Endothelial cell of umbilical vein (primary cell): ENCODE measurements around the gene TRIM62. TPM values are rescaled to one million over a fixed set of nuclear protein-coding genes. Genes with fewer than 3 reads are reported as not detected.

Experiments used
- BruUV-seq: library from RNA; stranded (reverse); fragments of 400-500 nt; replicated peaks from 2 replicates; lab custom pipeline; 2021; lab: Mats Ljungman, UMichigan
- CTCF ChIA-PET: fragments of 300-600, 350-600 bp; sonication (Branson Sonifier 250); formaldehyde crosslinking; loops from one replicate; lab custom pipeline; 2021; ENCODE audit warnings: antibody characterized with exemption, inconsistent platforms; lab: Charles Lee
- POLR2A ChIA-PET: fragments of 300-600, 350-600 bp; sonication (Branson Sonifier 250); formaldehyde crosslinking; loops from one replicate; lab custom pipeline; 2021; ENCODE audit warnings: antibody characterized with exemption, inconsistent platforms; lab: Charles Lee
- DNase-seq: peaks from one replicate; pipeline ENCODE4 v3.0.0-alpha.2; 2011; ENCODE audit warnings: low read depth, low spot score
- FAIRE-seq: peaks from 2 replicates; lab custom pipeline; 2011; peaks lifted over from hg19 to GRCh38; lab: Jason Lieb, UNC
- H2AFZ ChIP-seq: 2 replicates; pipeline ENCODE4 v1.6.0; 2012; ENCODE audit warnings: low read depth, low read length, control low read depth, inconsistent platforms
- H3K27ac ChIP-seq: 2 replicates; pipeline ENCODE4 v1.5.1; 2011; ENCODE audit warnings: low read depth, mild to moderate bottlenecking, control low read depth, low read length, moderate library complexity; ENCODE audit not compliant: insufficient read depth
- H3K27me3 ChIP-seq, 2 experiments: 2 replicates each; pipeline versions ENCODE4 v1.6.0 to v1.6.1; 2011; ENCODE audit warnings: low read length in 2 of 2, mixed read lengths in 1 of 2; ENCODE audit not compliant: control insufficient read depth in 2 of 2, insufficient read depth in 2 of 2
- H3K36me3 ChIP-seq, 2 experiments: 2 replicates in 1 of 2; 3 replicates in 1 of 2; pipeline ENCODE4 v1.5.1; 2011; ENCODE audit warnings: low read length in 2 of 2, mild to moderate bottlenecking in 1 of 2, moderate library complexity in 1 of 2; ENCODE audit not compliant: control insufficient read depth in 2 of 2, insufficient read depth in 2 of 2; ENCODE audit errors: extremely low read depth in 1 of 2
- H3K4me1 ChIP-seq: 3 replicates; pipeline ENCODE4 v1.5.1; 2011; ENCODE audit warnings: mild to moderate bottlenecking, low read length; ENCODE audit not compliant: control insufficient read depth, insufficient read depth; ENCODE audit errors: extremely low read depth
- H3K4me2 ChIP-seq: 2 replicates; pipeline ENCODE4 v1.6.1; 2011; ENCODE audit warnings: low read length, control low read depth, mixed read lengths; ENCODE audit not compliant: insufficient read depth
- H3K4me3 ChIP-seq, 3 experiments: fragments of 200-600 bp in 1 of 3; sonication (generic), shearing (Covaris generic) in 1 of 3; replicated peaks in 1 of 3; 2 replicates each; pipeline ENCODE4 v1.5.1; 2011 to 2016; ENCODE audit warnings: control low read depth in 3 of 3, low read length in 3 of 3, mild to moderate bottlenecking in 2 of 3, inconsistent platforms in 1 of 3, low read depth in 1 of 3, moderate library complexity in 1 of 3; ENCODE audit not compliant: insufficient read depth in 1 of 3
- H3K79me2 ChIP-seq: 2 replicates; pipeline ENCODE4 v1.6.0; 2012; ENCODE audit warnings: low read length, inconsistent platforms; ENCODE audit not compliant: control insufficient read depth, insufficient read depth
- H3K9ac ChIP-seq: replicated peaks from 2 replicates; pipeline ENCODE3; 2011; ENCODE audit warnings: low read length, control low read depth; ENCODE audit not compliant: insufficient read depth; ENCODE audit errors: extremely low read depth
- H3K9me1 ChIP-seq: replicated peaks from 3 replicates; pipeline ENCODE4 v1.6.0; 2011; ENCODE audit warnings: mild to moderate bottlenecking, low read length; ENCODE audit not compliant: control insufficient read depth, insufficient read depth; ENCODE audit errors: extremely low read depth
- H3K9me3 ChIP-seq: replicated peaks from 2 replicates; pipeline ENCODE4 v1.5.1; 2012; ENCODE audit warnings: low read length, inconsistent platforms; ENCODE audit not compliant: control insufficient read depth, insufficient read depth
- H4K20me1 ChIP-seq: replicated peaks from 2 replicates; pipeline ENCODE3; 2011; ENCODE audit warnings: mild to moderate bottlenecking, low read length; ENCODE audit not compliant: control insufficient read depth, insufficient read depth; ENCODE audit errors: extremely low read depth
- EZH2 ChIP-seq: IDR thresholded peaks from 2 replicates; pipeline ENCODE4 v1.6.1; 2012; ENCODE audit warnings: borderline replicate concordance, low read depth, mild to moderate bottlenecking, moderate library complexity, low read length, inconsistent platforms; ENCODE audit not compliant: severe bottlenecking
- FOS ChIP-seq: IDR thresholded peaks from 2 replicates; pipeline ENCODE4 v1.6.1; 2011; ENCODE audit warnings: mild to moderate bottlenecking, low read length, moderate library complexity, borderline replicate concordance; ENCODE audit not compliant: insufficient read depth
- GATA2 ChIP-seq: IDR thresholded peaks from 2 replicates; pipeline ENCODE4 v1.7.0; 2011; ENCODE audit warnings: low read depth, mild to moderate bottlenecking, moderate library complexity, mixed read lengths, low read length; ENCODE audit not compliant: insufficient read length, insufficient read depth
- JUN ChIP-seq: IDR thresholded peaks from 2 replicates; pipeline ENCODE4 v1.6.1; 2011; ENCODE audit warnings: borderline replicate concordance, low read depth; ENCODE audit not compliant: insufficient read length, insufficient read depth
- MYC ChIP-seq: IDR thresholded peaks from one replicate; pipeline ENCODE4 v1.6.1; 2011; ENCODE audit warnings: mild to moderate bottlenecking, low read depth, low read length
- POLR2A ChIP-seq: IDR thresholded peaks from 2 replicates; pipeline ENCODE4 v1.6.1; 2012; ENCODE audit warnings: low read depth, mild to moderate bottlenecking, control low read depth, low read length
- POLR2AphosphoS5 ChIP-seq: IDR thresholded peaks from 2 replicates; pipeline ENCODE4 v1.6.1; 2012; ENCODE audit warnings: low read depth, mild to moderate bottlenecking, control low read depth, low read length, moderate library complexity; ENCODE audit not compliant: insufficient read depth
- dilution Hi-C: fragments of 300-500 bp; cut with MboI; formaldehyde crosslinking; loops from one replicate; pipeline ENCODE4 v1.15.0; 2019; ENCODE audit warnings: low sequenced_read_pairs; ENCODE audit not compliant: extremely low pct_ligation_motif_present
- intact Hi-C: fragments of 100-400 bp; cut with micrococcal nuclease; formaldehyde crosslinking; loops from one replicate; pipeline ENCODE4 v1.10.0; 2022
- polyA plus RNA-seq, 4 experiments: library from polyadenylated mRNA; depleted of rRNA in 3 of 4; stranded (reverse) in 3 of 4; unstranded in 1 of 4; fragments of >200 nt; gene quantifications; 2 replicates each; pipeline versions ENCODE4 v1.2.1 to v1.2.3, GENCODE V29; 2011 to 2012; ENCODE audit warnings: missing spikeins in 1 of 4
- total RNA-seq: library from RNA; stranded (reverse); gene quantifications from 2 replicates; pipeline ENCODE4 v1.2.3, GENCODE V29; 2021
- TF ChIP-seq, protein P1 (sequence below), 2 donors: IDR thresholded peaks; 1 replicate in 1 of 2; 2 replicates in 1 of 2; pipeline ENCODE4 v1.5.1; 2011; ENCODE audit warnings: low read length in 2 of 2, mild to moderate bottlenecking in 2 of 2, moderate library complexity in 2 of 2, control low read depth in 1 of 2, inconsistent platforms in 1 of 2, low read depth in 1 of 2; ENCODE audit not compliant: insufficient read depth in 1 of 2; ENCODE audit errors: extremely low read depth in 1 of 2
- TF ChIP-seq, protein P2 (sequence below): IDR thresholded peaks from 2 replicates; pipeline ENCODE4 v1.6.1; 2011; ENCODE audit not compliant: insufficient read depth, insufficient read length

TRIM62 gene
- total and polyA plus RNA-seq, 2 donors (not counting 3 experiments of a cell fraction or from before 2014, with no cell fraction given): 8.3 to 9.3 TPM

DNA sequence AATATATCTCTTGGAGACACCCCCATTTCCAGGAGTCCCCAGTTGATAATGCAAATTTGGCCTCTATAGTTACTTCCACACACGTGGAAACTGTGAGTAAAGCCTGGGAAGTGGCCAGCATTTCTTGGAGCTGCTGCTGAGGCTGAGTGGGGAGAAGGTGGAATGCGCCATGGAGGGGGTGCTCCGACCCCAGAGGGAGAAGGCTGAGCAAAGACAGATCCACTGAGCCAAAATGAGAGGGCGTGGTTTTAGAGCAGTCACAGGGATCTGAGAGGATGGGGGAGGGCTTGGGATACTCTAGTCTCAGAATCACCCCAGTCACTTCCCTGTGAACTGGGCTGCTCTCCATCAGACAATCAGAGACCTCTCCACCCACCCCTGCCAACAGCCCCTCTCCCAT lies 38.7 kb downstream of the TRIM62 start:
- no peak for TF ChIP-seq GATA2
- no peak for TF ChIP-seq FOS
- no peak for TF ChIP-seq JUN
- no peak for TF ChIP-seq MYC
- no peak for TF ChIP-seq POLR2A
- TF ChIP-seq, protein P1, sequence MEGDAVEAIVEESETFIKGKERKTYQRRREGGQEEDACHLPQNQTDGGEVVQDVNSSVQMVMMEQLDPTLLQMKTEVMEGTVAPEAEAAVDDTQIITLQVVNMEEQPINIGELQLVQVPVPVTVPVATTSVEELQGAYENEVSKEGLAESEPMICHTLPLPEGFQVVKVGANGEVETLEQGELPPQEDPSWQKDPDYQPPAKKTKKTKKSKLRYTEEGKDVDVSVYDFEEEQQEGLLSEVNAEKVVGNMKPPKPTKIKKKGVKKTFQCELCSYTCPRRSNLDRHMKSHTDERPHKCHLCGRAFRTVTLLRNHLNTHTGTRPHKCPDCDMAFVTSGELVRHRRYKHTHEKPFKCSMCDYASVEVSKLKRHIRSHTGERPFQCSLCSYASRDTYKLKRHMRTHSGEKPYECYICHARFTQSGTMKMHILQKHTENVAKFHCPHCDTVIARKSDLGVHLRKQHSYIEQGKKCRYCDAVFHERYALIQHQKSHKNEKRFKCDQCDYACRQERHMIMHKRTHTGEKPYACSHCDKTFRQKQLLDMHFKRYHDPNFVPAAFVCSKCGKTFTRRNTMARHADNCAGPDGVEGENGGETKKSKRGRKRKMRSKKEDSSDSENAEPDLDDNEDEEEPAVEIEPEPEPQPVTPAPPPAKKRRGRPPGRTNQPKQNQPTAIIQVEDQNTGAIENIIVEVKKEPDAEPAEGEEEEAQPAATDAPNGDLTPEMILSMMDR (IDR thresholded peaks at IDR 0.05; ENCODE audit: extremely low read depth in 1 of 2, insufficient read depth in 1 of 2, low read depth in 1 of 2, low read length in 2 of 2): no peak
- no peak for TF ChIP-seq EZH2
- no peak for TF ChIP-seq POLR2AphosphoS5
- TF ChIP-seq, protein P2, sequence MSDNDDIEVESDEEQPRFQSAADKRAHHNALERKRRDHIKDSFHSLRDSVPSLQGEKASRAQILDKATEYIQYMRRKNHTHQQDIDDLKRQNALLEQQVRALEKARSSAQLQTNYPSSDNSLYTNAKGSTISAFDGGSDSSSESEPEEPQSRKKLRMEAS: no peak
- POLR2A ChIA-PET: no interaction called here
- peaks cover 0 to 2% of the 10 kb centered on the region in 2 experiments for H3K27me3 ChIP-seq
- H3K79me2 ChIP-seq: no peaks in the 10 kb centered on the region
- DNase-seq (no peak), FAIRE-seq (no peak)
- no peaks in the 10 kb centered on the region for H3K9me3 ChIP-seq
- CTCF ChIA-PET: interaction anchor here (1.2 kb wide), 1 partner anchor 16 kb away, joined by 6 read pairs; no protein-coding TSS in a partner anchor
- no peak overlapping the region for H3K9ac ChIP-seq
- no peaks in the 10 kb centered on the region for H3K4me1 ChIP-seq
- dilution Hi-C loops (no loop called here), intact Hi-C loops (no loop called here)
- H3K9me1 ChIP-seq: no peaks in the 10 kb centered on the region
- no TSS peak for BruUV-seq
- no peak overlapping the region for H3K4me3 ChIP-seq
- H3K27ac ChIP-seq: no peak overlapping the region
- H4K20me1 ChIP-seq: no peaks in the 10 kb centered on the region
- H3K36me3 ChIP-seq: peaks cover 0 to 26% of the 10 kb centered on the region in 2 experiments
- H3K4me2 ChIP-seq: no peak overlapping the region
- no peak overlapping the region for H2AFZ ChIP-seq
